Ishikawa (cell line): ENCODE results near the gene AP5S1.

Source experiments
- CEBPB ChIP-seq: IDR thresholded peaks from 2 replicates; pipeline ENCODE4 v1.6.1; 2012
- CREB1 ChIP-seq: IDR thresholded peaks from 2 replicates; pipeline ENCODE4 v1.6.1; 2012; ENCODE audit warnings: low read depth
- EP300 ChIP-seq: IDR thresholded peaks from 2 replicates; pipeline ENCODE4 v1.6.1; 2012; ENCODE audit warnings: borderline replicate concordance
- NFIC ChIP-seq: IDR thresholded peaks from 2 replicates; pipeline ENCODE4 v1.6.1; 2012
- RAD21 ChIP-seq: IDR thresholded peaks from 2 replicates; pipeline ENCODE4 v1.6.1; 2012; ENCODE audit warnings: low read depth
- TAF1 ChIP-seq: IDR thresholded peaks from 2 replicates; pipeline ENCODE4 v1.6.1; 2012; ENCODE audit warnings: low read depth, mild to moderate bottlenecking
- TCF12 ChIP-seq: IDR thresholded peaks from 2 replicates; pipeline ENCODE4 v1.6.1; 2012; ENCODE audit warnings: low read depth
- USF1 ChIP-seq: IDR thresholded peaks from 2 replicates; pipeline ENCODE4 v1.6.1; 2012
- YY1 ChIP-seq: IDR thresholded peaks from 2 replicates; pipeline ENCODE4 v1.6.1; 2012; ENCODE audit warnings: low read depth
- ZBTB7A ChIP-seq: IDR thresholded peaks from 2 replicates; pipeline ENCODE4 v1.6.1; 2012; ENCODE audit warnings: low read depth
- TF ChIP-seq, protein P1 (sequence below): IDR thresholded peaks from 2 replicates; pipeline ENCODE4 v1.6.1; 2012
- TF ChIP-seq, protein P2 (sequence below): IDR thresholded peaks from 2 replicates; pipeline ENCODE4 v1.6.1; 2012; ENCODE audit warnings: low read depth, mild to moderate bottlenecking

- TF ChIP-seq, protein P1, sequence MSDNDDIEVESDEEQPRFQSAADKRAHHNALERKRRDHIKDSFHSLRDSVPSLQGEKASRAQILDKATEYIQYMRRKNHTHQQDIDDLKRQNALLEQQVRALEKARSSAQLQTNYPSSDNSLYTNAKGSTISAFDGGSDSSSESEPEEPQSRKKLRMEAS, result no peak
- TF ChIP-seq CEBPB (no peak), CREB1 (no peak), ZBTB7A (no peak), NFIC (no peak), YY1 (no peak), RAD21 (no peak), TCF12 (no peak), EP300 (no peak), TAF1 (no peak), USF1 (no peak)
- TF ChIP-seq, protein P2, sequence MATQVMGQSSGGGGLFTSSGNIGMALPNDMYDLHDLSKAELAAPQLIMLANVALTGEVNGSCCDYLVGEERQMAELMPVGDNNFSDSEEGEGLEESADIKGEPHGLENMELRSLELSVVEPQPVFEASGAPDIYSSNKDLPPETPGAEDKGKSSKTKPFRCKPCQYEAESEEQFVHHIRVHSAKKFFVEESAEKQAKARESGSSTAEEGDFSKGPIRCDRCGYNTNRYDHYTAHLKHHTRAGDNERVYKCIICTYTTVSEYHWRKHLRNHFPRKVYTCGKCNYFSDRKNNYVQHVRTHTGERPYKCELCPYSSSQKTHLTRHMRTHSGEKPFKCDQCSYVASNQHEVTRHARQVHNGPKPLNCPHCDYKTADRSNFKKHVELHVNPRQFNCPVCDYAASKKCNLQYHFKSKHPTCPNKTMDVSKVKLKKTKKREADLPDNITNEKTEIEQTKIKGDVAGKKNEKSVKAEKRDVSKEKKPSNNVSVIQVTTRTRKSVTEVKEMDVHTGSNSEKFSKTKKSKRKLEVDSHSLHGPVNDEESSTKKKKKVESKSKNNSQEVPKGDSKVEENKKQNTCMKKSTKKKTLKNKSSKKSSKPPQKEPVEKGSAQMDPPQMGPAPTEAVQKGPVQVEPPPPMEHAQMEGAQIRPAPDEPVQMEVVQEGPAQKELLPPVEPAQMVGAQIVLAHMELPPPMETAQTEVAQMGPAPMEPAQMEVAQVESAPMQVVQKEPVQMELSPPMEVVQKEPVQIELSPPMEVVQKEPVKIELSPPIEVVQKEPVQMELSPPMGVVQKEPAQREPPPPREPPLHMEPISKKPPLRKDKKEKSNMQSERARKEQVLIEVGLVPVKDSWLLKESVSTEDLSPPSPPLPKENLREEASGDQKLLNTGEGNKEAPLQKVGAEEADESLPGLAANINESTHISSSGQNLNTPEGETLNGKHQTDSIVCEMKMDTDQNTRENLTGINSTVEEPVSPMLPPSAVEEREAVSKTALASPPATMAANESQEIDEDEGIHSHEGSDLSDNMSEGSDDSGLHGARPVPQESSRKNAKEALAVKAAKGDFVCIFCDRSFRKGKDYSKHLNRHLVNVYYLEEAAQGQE, result no peak
Observed at GRCh38 chr20:3865887-3866407, 45.6 kb downstream of the AP5S1 start.
